HepG2 (cell line): Measurements from ENCODE around the gene YWHAE.

Source experiments
- EP300 ChIP-seq, 3 experiments: sonication (generic) in 1 of 3; formaldehyde crosslinking in 1 of 3; IDR thresholded peaks; 2 replicates each; pipeline versions ENCODE4 v1.5.1 to v1.6.1; 2011 to 2020; ENCODE audit warnings: low read depth in 2 of 3, low read length in 2 of 3, borderline replicate concordance in 1 of 3, improper control_type of control experiment in 1 of 3, mild to moderate bottlenecking in 1 of 3, missing genetic modification reagents in 1 of 3, moderate library complexity in 1 of 3
- SP1 ChIP-seq, 2 experiments: fragments of 450-650 bp in 1 of 2; sonication (generic) in 1 of 2; formaldehyde crosslinking in 1 of 2; IDR thresholded peaks; 2 replicates each; pipeline versions ENCODE4 v1.4.0 to v1.6.1; 2016 to 2020; ENCODE audit warnings: missing genetic modification reagents in 1 of 2
- ZNF335 ChIP-seq: sonication (generic); formaldehyde crosslinking; IDR thresholded peaks from 2 replicates; pipeline ENCODE4 v1.4.0; 2020; ENCODE audit warnings: missing genetic modification reagents
- TF ChIP-seq, protein P1 (sequence below): sonication (generic); formaldehyde crosslinking; IDR thresholded peaks from 2 replicates; pipeline ENCODE4 v1.5.0; 2020; ENCODE audit warnings: mild to moderate bottlenecking, missing genetic modification reagents, moderate library complexity

DNA sequence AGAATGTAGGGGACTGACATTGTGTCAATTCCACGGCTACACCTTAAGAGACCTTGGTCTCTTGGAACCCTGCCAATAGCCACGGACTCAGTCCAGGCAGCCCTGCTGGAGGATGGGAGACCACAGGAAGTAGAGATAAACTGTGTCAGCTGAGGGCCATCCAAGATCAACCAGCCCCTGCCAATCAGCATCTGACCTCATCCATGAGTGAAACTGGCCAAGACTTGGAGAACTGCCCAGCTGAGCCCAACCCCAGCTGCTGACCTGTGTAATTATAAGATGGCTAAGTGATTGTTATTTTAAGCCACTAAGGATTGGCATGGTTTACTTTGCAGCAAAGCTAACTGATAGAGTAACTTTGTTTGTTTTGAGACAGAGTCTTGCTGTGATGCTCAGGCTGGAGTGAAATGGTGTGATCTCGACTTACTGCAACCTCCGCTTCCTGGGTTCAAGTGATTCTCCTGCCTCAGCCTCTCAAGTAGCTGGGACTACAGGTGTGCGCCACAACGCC, 13.3 kb upstream of the YWHAE start:
- TF ChIP-seq ZNF335: peak; percentile 54; the same call in 1 of the 2 replicates
- TF ChIP-seq EP300 (IDR thresholded peaks at IDR 0.05; ENCODE audit: low read depth in 2 of 2, low read length in 2 of 2): peak in 1 of 2 experiments; percentile 29; a peak in 1 of 4 replicates
- 0 out of 2 replicates have a peak, but pooled peaks have one; percentile 14 for TF ChIP-seq EP300 (CRISPR knock-in tag; IDR thresholded peaks at IDR 0.05; ENCODE audit: borderline replicate concordance)
- TF ChIP-seq, protein P1, sequence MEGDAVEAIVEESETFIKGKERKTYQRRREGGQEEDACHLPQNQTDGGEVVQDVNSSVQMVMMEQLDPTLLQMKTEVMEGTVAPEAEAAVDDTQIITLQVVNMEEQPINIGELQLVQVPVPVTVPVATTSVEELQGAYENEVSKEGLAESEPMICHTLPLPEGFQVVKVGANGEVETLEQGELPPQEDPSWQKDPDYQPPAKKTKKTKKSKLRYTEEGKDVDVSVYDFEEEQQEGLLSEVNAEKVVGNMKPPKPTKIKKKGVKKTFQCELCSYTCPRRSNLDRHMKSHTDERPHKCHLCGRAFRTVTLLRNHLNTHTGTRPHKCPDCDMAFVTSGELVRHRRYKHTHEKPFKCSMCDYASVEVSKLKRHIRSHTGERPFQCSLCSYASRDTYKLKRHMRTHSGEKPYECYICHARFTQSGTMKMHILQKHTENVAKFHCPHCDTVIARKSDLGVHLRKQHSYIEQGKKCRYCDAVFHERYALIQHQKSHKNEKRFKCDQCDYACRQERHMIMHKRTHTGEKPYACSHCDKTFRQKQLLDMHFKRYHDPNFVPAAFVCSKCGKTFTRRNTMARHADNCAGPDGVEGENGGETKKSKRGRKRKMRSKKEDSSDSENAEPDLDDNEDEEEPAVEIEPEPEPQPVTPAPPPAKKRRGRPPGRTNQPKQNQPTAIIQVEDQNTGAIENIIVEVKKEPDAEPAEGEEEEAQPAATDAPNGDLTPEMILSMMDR (CRISPR knock-in tag): no peak
- TF ChIP-seq SP1 (IDR thresholded peaks at IDR 0.05): no peak
- TF ChIP-seq SP1 (CRISPR knock-in tag; IDR thresholded peaks at IDR 0.05): no peak
